ENCODE results near the gene PRC1. TPM values are rescaled to one million over a fixed set of nuclear protein-coding genes. Genes with fewer than 3 reads are reported as not detected.

PRC1 gene
- total RNA-seq, 1 donor from 2014 or later, result 284 TPM

GRCh38 chr15:90952901-90953677 is 41.2 kb downstream of the PRC1 start:
- Mint-ChIP-seq H3K9me3 (no peaks in the 10 kb centered on the region), H3K27ac (peak overlapping the region; percentile 53), H3K4me1 (peaks cover 16% of the 10 kb centered on the region), H3K27me3 (ENCODE audit: insufficient read depth, low read depth) (peaks cover 17% of the 10 kb centered on the region), H3K4me3 (peak overlapping the region; percentile 66), H3K36me3 (peaks cover 19% of the 10 kb centered on the region)
- Histone ChIP-seq H3K36me3 (no peaks in the 10 kb centered on the region), H3K27ac (no peak overlapping the region), H3K27me3 (peaks cover 14% of the 10 kb centered on the region), H3F3A (ENCODE audit: low read depth) (peaks cover 31% of the 10 kb centered on the region), H3K9me3 (ENCODE audit: low read depth) (no peaks in the 10 kb centered on the region), H3K4me2 (no peak overlapping the region), H3K4me3 (no peak overlapping the region), H2AFZ (replicated peaks) (no peak overlapping the region), H3K79me2 (ENCODE audit: low read depth) (no peaks in the 10 kb centered on the region), H3K4me1 (peaks cover 12% of the 10 kb centered on the region), H4K20me1 (ENCODE audit: low read depth) (peaks cover 8% of the 10 kb centered on the region), H3K9ac (no peak overlapping the region)
- no peak for TF ChIP-seq CTCF (IDR thresholded peaks at IDR 0.05)
- TF ChIP-seq EZH2phosphoT487 (IDR thresholded peaks at IDR 0.05), result no peak
- no peak for TF ChIP-seq EZH2 (IDR thresholded peaks at IDR 0.05)
- no peak for DNase-seq (ENCODE audit: low spot score)

GRCh38 chr15:90950676-90951075 is 43.7 kb downstream of the PRC1 start:
- no peaks in the 10 kb centered on the region for H3K9me3 Mint-ChIP-seq
- no peak overlapping the region for H3K4me2 ChIP-seq
- H3K27me3 ChIP-seq, result peaks cover under 1% of the 10 kb centered on the region
- H2AFZ ChIP-seq (replicated peaks), result no peak overlapping the region
- no peak for DNase-seq (ENCODE audit: low spot score)
- H3K4me3 ChIP-seq, result no peak overlapping the region
- peaks cover 5% of the 10 kb centered on the region for H3K4me1 Mint-ChIP-seq
- no peak for TF ChIP-seq CTCF (IDR thresholded peaks at IDR 0.05)
- TF ChIP-seq EZH2 (IDR thresholded peaks at IDR 0.05), result no peak
- no peak for TF ChIP-seq EZH2phosphoT487 (IDR thresholded peaks at IDR 0.05)
- H3K9ac ChIP-seq, result no peak overlapping the region
- peaks cover under 1% of the 10 kb centered on the region for H3K4me1 ChIP-seq
- H3K27me3 Mint-ChIP-seq (ENCODE audit: insufficient read depth, low read depth), result peaks cover 12% of the 10 kb centered on the region
- no peak overlapping the region for H3K27ac ChIP-seq
- no peaks in the 10 kb centered on the region for H3K79me2 ChIP-seq (ENCODE audit: low read depth)
- no peak overlapping the region for H3K27ac Mint-ChIP-seq
- H3K36me3 Mint-ChIP-seq, result peaks cover 24% of the 10 kb centered on the region
- H3K36me3 ChIP-seq, result no peaks in the 10 kb centered on the region
- H3F3A ChIP-seq (ENCODE audit: low read depth), result peaks cover 25% of the 10 kb centered on the region
- H3K9me3 ChIP-seq (ENCODE audit: low read depth), result no peaks in the 10 kb centered on the region
- H4K20me1 ChIP-seq (ENCODE audit: low read depth), result peaks cover 1% of the 10 kb centered on the region
- no peak overlapping the region for H3K4me3 Mint-ChIP-seq

GRCh38 chr15:90949979-90950675 is 44.2 kb downstream of the PRC1 start:
- Histone ChIP-seq H3K4me1 (no peaks in the 10 kb centered on the region), H3K4me2 (no peak overlapping the region), H3K27me3 (no peaks in the 10 kb centered on the region), H3F3A (ENCODE audit: low read depth) (peaks cover 20% of the 10 kb centered on the region), H4K20me1 (ENCODE audit: low read depth) (no peaks in the 10 kb centered on the region), H3K9me3 (ENCODE audit: low read depth) (no peaks in the 10 kb centered on the region), H2AFZ (replicated peaks) (no peak overlapping the region), H3K36me3 (no peaks in the 10 kb centered on the region), H3K9ac (no peak overlapping the region), H3K4me3 (no peak overlapping the region), H3K27ac (no peak overlapping the region), H3K79me2 (ENCODE audit: low read depth) (no peaks in the 10 kb centered on the region)
- H3K27me3 Mint-ChIP-seq (ENCODE audit: insufficient read depth, low read depth), result peaks cover 12% of the 10 kb centered on the region
- H3K4me3 Mint-ChIP-seq, result no peak overlapping the region
- H3K36me3 Mint-ChIP-seq, result peaks cover 24% of the 10 kb centered on the region
- no peaks in the 10 kb centered on the region for H3K9me3 Mint-ChIP-seq
- DNase-seq (ENCODE audit: low spot score), result no peak
- H3K4me1 Mint-ChIP-seq, result peaks cover 3% of the 10 kb centered on the region
- TF ChIP-seq CTCF (IDR thresholded peaks at IDR 0.05), result no peak
- TF ChIP-seq EZH2 (IDR thresholded peaks at IDR 0.05), result no peak
- TF ChIP-seq EZH2phosphoT487 (IDR thresholded peaks at IDR 0.05), result no peak
- H3K27ac Mint-ChIP-seq, result no peak overlapping the region

All from neural progenitor cell (in vitro differentiated cells).